Breast epithelium (tissue), 4 donors: ENCODE measurements around the gene ERI2. TPM values are rescaled to one million over a fixed set of nuclear protein-coding genes. Genes with fewer than 3 reads are reported as not detected.
A peak's percentile ranks its signal among the peaks of the same experiment; 100 is the strongest.

ENCODE experiments used
- DNase-seq, 2 donors: peaks; one replicate each; pipeline ENCODE4 v3.0.0-alpha.2; 2019; ENCODE audit warnings: low spot score in 2 of 2
- H3K27ac ChIP-seq, 2 donors: fragments of 200-600 bp; sonication (generic) in 1 of 2; one replicate each; pipeline ENCODE4 v1.5.1; 2016 to 2019; ENCODE audit warnings: mild to moderate bottlenecking in 1 of 2
- H3K27me3 ChIP-seq, 2 donors: fragments of 200-600 bp; sonication (generic) in 1 of 2; one replicate each; pipeline versions ENCODE4 v1.5.1 to v1.6.0; 2017 to 2019; ENCODE audit warnings: control low read depth in 1 of 2, mild to moderate bottlenecking in 1 of 2
- H3K36me3 ChIP-seq: fragments of 200-600 bp; one replicate; pipeline ENCODE4 v1.5.1; 2019
- H3K4me1 ChIP-seq, 2 donors: fragments of 200-600 bp; sonication (generic); one replicate each; pipeline ENCODE4 v1.5.1; 2016 to 2019; ENCODE audit warnings: control low read depth in 1 of 2
- H3K4me3 ChIP-seq, 3 donors: fragments of 200-600 bp; sonication (generic); 1 replicate in 2 of 3; 2 replicates in 1 of 3; pipeline ENCODE4 v1.5.1; 2016 to 2019; ENCODE audit warnings: mild to moderate bottlenecking in 3 of 3, moderate library complexity in 2 of 3
- H3K9me3 ChIP-seq, 2 donors: fragments of 200-600 bp; sonication (generic) in 1 of 2; one replicate each; pipeline ENCODE4 v1.5.1; 2016 to 2019; ENCODE audit warnings: control low read depth in 1 of 2
- CTCF ChIP-seq, 3 donors: fragments of 450-650 bp; IDR thresholded peaks; one replicate each; pipeline ENCODE4 v1.5.1; 2016 to 2017; ENCODE audit warnings: antibody characterized with exemption in 3 of 3, mild to moderate bottlenecking in 3 of 3, moderate library complexity in 3 of 3
- POLR2A ChIP-seq: fragments of 450-650 bp; IDR thresholded peaks from one replicate; pipeline ENCODE4 v1.6.1; 2016; ENCODE audit warnings: antibody characterized with exemption, mild to moderate bottlenecking, moderate library complexity
- POLR2AphosphoS5 ChIP-seq, 3 donors: sonication (generic); formaldehyde crosslinking; IDR thresholded peaks; one replicate each; pipeline ENCODE4 v1.6.1; 2017; ENCODE audit warnings: antibody characterized with exemption in 3 of 3
- intact Hi-C: fragments of 100-400 bp; cut with DNase I; formaldehyde crosslinking; loops from one replicate; pipeline ENCODE4 v1.15.1; 2023; ENCODE audit warnings: low total_unique reads
- total RNA-seq, 3 donors: library from RNA; depleted of rRNA; stranded (reverse); fragments of >200 nt; gene quantifications; one replicate each; pipeline ENCODE4 v1.1.0, GENCODE V29; 2016

The ERI2 gene
- total RNA-seq = 10 to 100 TPM; 21.8 to 33.2 (median 26.2) TPM

GRCh38 chr16:20806168-20807050 lies at the start of gene ERI2, which contains the start of gene REXO5:
TSS of gene ERI2 (minus strand) at chr16:20806472. CDS start at chr16:20806430, 42 bp downstream.
TSS of gene REXO5 (plus strand) at chr16:20806527. CDS start at chr16:20806954, 427 bp downstream.
- Histone ChIP-seq H3K4me1 (no peaks in the 10 kb centered on the region), H3K27ac (peak within 1 kb of the TSS; percentile 90 to 91), H3K36me3 (no peaks in the 10 kb centered on the region), H3K4me3 (peak within 1 kb of the TSS; percentile 81 to 83 (median 82)), H3K27me3 (no peaks in the 10 kb centered on the region), H3K9me3 (no peaks in the 10 kb centered on the region)
- DNase-seq = peak; percentile 86 to 92
- intact Hi-C loops = no loop called here
- TF ChIP-seq POLR2A (no peak), CTCF (IDR thresholded peaks at IDR 0.05) (peak in 2 of 3 donors; percentile 6 to 7), POLR2AphosphoS5 (IDR thresholded peaks at IDR 0.05) (peak in 2 of 3 donors; percentile 45 to 57)

DNA sequence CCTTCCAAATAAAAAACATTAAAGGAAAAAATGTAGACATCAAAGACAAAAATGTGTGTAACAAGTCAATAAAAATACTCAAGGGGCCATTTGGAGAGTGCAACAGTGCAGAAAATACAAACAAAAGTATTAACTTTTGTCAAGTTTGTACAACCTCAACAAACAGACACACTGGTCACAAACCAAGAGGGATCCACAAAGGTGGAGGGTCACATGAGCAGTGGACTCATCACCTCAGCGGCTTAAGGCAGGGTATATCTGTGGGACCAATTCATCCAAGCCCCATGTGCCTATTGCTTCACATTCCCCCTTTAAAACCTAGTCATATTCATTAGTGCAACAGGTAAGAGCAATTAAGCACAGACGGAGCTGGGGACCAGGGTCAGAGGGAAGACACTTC lies 48.7 kb upstream of the ERI2 start:
- TF ChIP-seq CTCF (IDR thresholded peaks at IDR 0.05) (no peak), POLR2AphosphoS5 (IDR thresholded peaks at IDR 0.05) (no peak), POLR2A (no peak)
- intact Hi-C loops = loop anchor here (5.0 kb wide), 1 partner anchor 447 kb away; no protein-coding TSS in a partner anchor
- no peak for DNase-seq
- Histone ChIP-seq H3K36me3 (no peaks in the 10 kb centered on the region), H3K9me3 (no peaks in the 10 kb centered on the region), H3K27ac (no peak overlapping the region), H3K4me1 (peaks cover 4 to 6% of the 10 kb centered on the region in 2 donors), H3K4me3 (no peak overlapping the region), H3K27me3 (no peaks in the 10 kb centered on the region)

GRCh38 chr16:20853981-20854620 lies 47.8 kb upstream of the ERI2 start:
- no peak overlapping the region for H3K4me3 ChIP-seq
- H3K27ac ChIP-seq = peak overlapping the region in 1 of 2 donors; percentile 20
- DNase-seq = no peak
- no peaks in the 10 kb centered on the region for H3K27me3 ChIP-seq
- H3K9me3 ChIP-seq = no peaks in the 10 kb centered on the region
- no peaks in the 10 kb centered on the region for H3K36me3 ChIP-seq
- no peak for TF ChIP-seq CTCF (IDR thresholded peaks at IDR 0.05)
- TF ChIP-seq POLR2AphosphoS5 (IDR thresholded peaks at IDR 0.05) = no peak
- no peak for TF ChIP-seq POLR2A
- intact Hi-C loops = loop anchor here (5.0 kb wide), 1 partner anchor 448 kb away; no protein-coding TSS in a partner anchor
- peaks cover 4 to 6% of the 10 kb centered on the region in 2 donors for H3K4me1 ChIP-seq

- Histone ChIP-seq H3K4me1 (peaks cover 4 to 6% of the 10 kb centered on the region in 2 donors), H3K9me3 (no peaks in the 10 kb centered on the region), H3K27ac (peak overlapping the region; percentile 16 to 20), H3K36me3 (no peaks in the 10 kb centered on the region), H3K27me3 (no peaks in the 10 kb centered on the region), H3K4me3 (no peak overlapping the region)
- intact Hi-C loops = loop anchor here (5.0 kb wide), 1 partner anchor 449 kb away; no protein-coding TSS in a partner anchor
- TF ChIP-seq CTCF (IDR thresholded peaks at IDR 0.05) (no peak), POLR2A (no peak), POLR2AphosphoS5 (IDR thresholded peaks at IDR 0.05) (no peak)
- no peak for DNase-seq
Observed at GRCh38 chr16:20853143-20853542, 46.9 kb upstream of the ERI2 start.
